GM19239 (cell line): ENCODE measurements around the gene PCSK6.
"Not testable (repeated sequence)": the region's sequence is repeated elsewhere in the genome, so short reads cannot be mapped to it uniquely, and the experiment has no call there.

Source experiments
- DNase-seq: peaks from one replicate; pipeline ENCODE4 v3.0.0; 2011; ENCODE audit warnings: low spot score; ENCODE audit not compliant: insufficient read length
- FAIRE-seq: peaks from 2 replicates; lab custom pipeline; 2011; peaks lifted over from hg19 to GRCh38; lab: Jason Lieb, UNC

The PCSK6 gene

GRCh38 chr15:101391431-101391830, 98.1 kb downstream of the PCSK6 start:
- peak; percentile 33 for FAIRE-seq
- no peak for DNase-seq

GRCh38 chr15:101390462-101390861, 99.0 kb downstream of the PCSK6 start:
- DNase-seq (no peak), FAIRE-seq (no peak)

- FAIRE-seq (no peak), DNase-seq (no peak)
Measured at GRCh38 chr15:101390060-101390459, 99.4 kb downstream of the PCSK6 start.

- DNase-seq (no peak), FAIRE-seq (no peak)
Measured at GRCh38 chr15:101389362-101389761, 100.1 kb downstream of the PCSK6 start.

GRCh38 chr15:101388046-101388445, 101.5 kb downstream of the PCSK6 start:
- DNase-seq (no peak), FAIRE-seq (no peak)

GRCh38 chr15:101387574-101387973, 101.9 kb downstream of the PCSK6 start:
- no peak for FAIRE-seq
- DNase-seq: no peak

- DNase-seq: no peak
- FAIRE-seq: no peak
Measured at GRCh38 chr15:101386967-101387366, 102.5 kb downstream of the PCSK6 start.

- DNase-seq (no peak), FAIRE-seq (no peak)
Measured at GRCh38 chr15:101386006-101386405, 103.5 kb downstream of the PCSK6 start.

GRCh38 chr15:101384276-101384675, 105.2 kb downstream of the PCSK6 start:
- no peak for DNase-seq
- no peak for FAIRE-seq

- DNase-seq (no peak), FAIRE-seq (no peak)
Measured at GRCh38 chr15:101382544-101382943, 107.0 kb downstream of the PCSK6 start.

GRCh38 chr15:101381671-101382212, 107.8 kb downstream of the PCSK6 start:
- no peak for DNase-seq
- FAIRE-seq: no peak

GRCh38 chr15:101380146-101380545, 109.4 kb downstream of the PCSK6 start:
- no peak for FAIRE-seq
- no peak for DNase-seq

- DNase-seq (no peak), FAIRE-seq (no peak)
Measured at GRCh38 chr15:101379647-101380046, 109.9 kb downstream of the PCSK6 start.

GRCh38 chr15:101378879-101379278, 110.6 kb downstream of the PCSK6 start:
- DNase-seq: no peak
- FAIRE-seq: no peak

GRCh38 chr15:101378171-101378755, 111.2 kb downstream of the PCSK6 start:
- DNase-seq: no peak
- FAIRE-seq: no peak

- FAIRE-seq: no peak
- DNase-seq: no peak
Measured at GRCh38 chr15:101376615-101377395, 112.7 kb downstream of the PCSK6 start.

- not testable (repeated sequence) for FAIRE-seq, DNase-seq
Measured at GRCh38 chr15:101375006-101375405, 114.5 kb downstream of the PCSK6 start.

- no peak for FAIRE-seq
- no peak for DNase-seq
Measured at GRCh38 chr15:101374326-101374725, 115.2 kb downstream of the PCSK6 start.

- FAIRE-seq (no peak), DNase-seq (no peak)
Measured at GRCh38 chr15:101373577-101373976, 115.9 kb downstream of the PCSK6 start.

GRCh38 chr15:101372960-101373525, 116.5 kb downstream of the PCSK6 start:
- FAIRE-seq (no peak), DNase-seq (no peak)

GRCh38 chr15:101372149-101372577, 117.3 kb downstream of the PCSK6 start:
- DNase-seq: no peak
- FAIRE-seq: no peak
